Breast epithelium (tissue), 4 donors: ENCODE data around the gene ZNF441. TPM values are rescaled to one million over a fixed set of nuclear protein-coding genes. Genes with fewer than 3 reads are reported as not detected.

Experiments
- DNase-seq, 2 donors: peaks; one replicate each; pipeline ENCODE4 v3.0.0-alpha.2; 2019; ENCODE audit warnings: low spot score in 2 of 2
- H3K27ac ChIP-seq, 2 donors: fragments of 200-600 bp; sonication (generic) in 1 of 2; one replicate each; pipeline ENCODE4 v1.5.1; 2016 to 2019; ENCODE audit warnings: mild to moderate bottlenecking in 1 of 2
- H3K27me3 ChIP-seq, 2 donors: fragments of 200-600 bp; sonication (generic) in 1 of 2; one replicate each; pipeline versions ENCODE4 v1.5.1 to v1.6.0; 2017 to 2019; ENCODE audit warnings: control low read depth in 1 of 2, mild to moderate bottlenecking in 1 of 2
- H3K36me3 ChIP-seq: fragments of 200-600 bp; one replicate; pipeline ENCODE4 v1.5.1; 2019
- H3K4me1 ChIP-seq, 2 donors: fragments of 200-600 bp; sonication (generic); one replicate each; pipeline ENCODE4 v1.5.1; 2016 to 2019; ENCODE audit warnings: control low read depth in 1 of 2
- H3K4me3 ChIP-seq, 3 donors: fragments of 200-600 bp; sonication (generic); 1 replicate in 2 of 3; 2 replicates in 1 of 3; pipeline ENCODE4 v1.5.1; 2016 to 2019; ENCODE audit warnings: mild to moderate bottlenecking in 3 of 3, moderate library complexity in 2 of 3
- H3K9me3 ChIP-seq, 2 donors: fragments of 200-600 bp; sonication (generic) in 1 of 2; one replicate each; pipeline ENCODE4 v1.5.1; 2016 to 2019; ENCODE audit warnings: control low read depth in 1 of 2
- CTCF ChIP-seq, 3 donors: fragments of 450-650 bp; IDR thresholded peaks; one replicate each; pipeline ENCODE4 v1.5.1; 2016 to 2017; ENCODE audit warnings: antibody characterized with exemption in 3 of 3, mild to moderate bottlenecking in 3 of 3, moderate library complexity in 3 of 3
- POLR2A ChIP-seq: fragments of 450-650 bp; IDR thresholded peaks from one replicate; pipeline ENCODE4 v1.6.1; 2016; ENCODE audit warnings: antibody characterized with exemption, mild to moderate bottlenecking, moderate library complexity
- POLR2AphosphoS5 ChIP-seq, 3 donors: sonication (generic); formaldehyde crosslinking; IDR thresholded peaks; one replicate each; pipeline ENCODE4 v1.6.1; 2017; ENCODE audit warnings: antibody characterized with exemption in 3 of 3
- intact Hi-C: fragments of 100-400 bp; cut with DNase I; formaldehyde crosslinking; loops from one replicate; pipeline ENCODE4 v1.15.1; 2023; ENCODE audit warnings: low total_unique reads
- total RNA-seq, 3 donors: library from RNA; depleted of rRNA; stranded (reverse); fragments of >200 nt; gene quantifications; one replicate each; pipeline ENCODE4 v1.1.0, GENCODE V29; 2016

ZNF441 gene
- total RNA-seq, 3 donors from 2014 or later: 7.7 to 17.6 (median 10.2) TPM

GRCh38 chr19:11780431-11781020 lies 13.7 kb downstream of the ZNF441 start:
- Histone ChIP-seq H3K4me1 (no peaks in the 10 kb centered on the region), H3K9me3 (peaks cover 82 to 87% of the 10 kb centered on the region in 2 donors), H3K27ac (no peak overlapping the region), H3K36me3 (peaks cover 28% of the 10 kb centered on the region), H3K27me3 (no peaks in the 10 kb centered on the region), H3K4me3 (peak overlapping the region in 1 of 3 donors; percentile 0)
- no peak for DNase-seq
- intact Hi-C loops: no loop called here
- TF ChIP-seq CTCF (IDR thresholded peaks at IDR 0.05) (no peak), POLR2A (no peak), POLR2AphosphoS5 (IDR thresholded peaks at IDR 0.05) (no peak)

GRCh38 chr19:11781295-11782057 lies 14.7 kb downstream of the ZNF441 start:
- intact Hi-C loops: no loop called here
- Histone ChIP-seq H3K4me1 (no peaks in the 10 kb centered on the region), H3K27me3 (no peaks in the 10 kb centered on the region), H3K27ac (no peak overlapping the region), H3K36me3 (peaks cover 28% of the 10 kb centered on the region), H3K9me3 (peaks cover 81 to 88% of the 10 kb centered on the region in 2 donors), H3K4me3 (peak overlapping the region in 1 of 3 donors; percentile 0)
- no peak for TF ChIP-seq CTCF (IDR thresholded peaks at IDR 0.05)
- no peak for TF ChIP-seq POLR2A
- TF ChIP-seq POLR2AphosphoS5 (IDR thresholded peaks at IDR 0.05): no peak
- DNase-seq: no peak

- no peak for DNase-seq
- H3K4me1 ChIP-seq: no peaks in the 10 kb centered on the region
- H3K9me3 ChIP-seq: peaks cover 88 to 92% of the 10 kb centered on the region in 2 donors
- H3K27me3 ChIP-seq: no peaks in the 10 kb centered on the region
- no peak overlapping the region for H3K27ac ChIP-seq
- no peak overlapping the region for H3K4me3 ChIP-seq
- H3K36me3 ChIP-seq: peaks cover 24% of the 10 kb centered on the region
- TF ChIP-seq CTCF (IDR thresholded peaks at IDR 0.05) (no peak), POLR2AphosphoS5 (IDR thresholded peaks at IDR 0.05) (no peak), POLR2A (no peak)
- intact Hi-C loops: no loop called here
Observed at GRCh38 chr19:11783767-11784166, 17.0 kb downstream of the ZNF441 start.

GRCh38 chr19:11784356-11784755 lies 17.6 kb downstream of the ZNF441 start:
- no peaks in the 10 kb centered on the region for H3K4me1 ChIP-seq
- DNase-seq: no peak
- H3K9me3 ChIP-seq: peaks cover 86 to 94% of the 10 kb centered on the region in 2 donors
- peaks cover 19% of the 10 kb centered on the region for H3K36me3 ChIP-seq
- TF ChIP-seq POLR2AphosphoS5 (IDR thresholded peaks at IDR 0.05) (no peak), POLR2A (no peak), CTCF (IDR thresholded peaks at IDR 0.05) (no peak)
- no peak overlapping the region for H3K27ac ChIP-seq
- intact Hi-C loops: no loop called here
- no peak overlapping the region for H3K4me3 ChIP-seq
- no peaks in the 10 kb centered on the region for H3K27me3 ChIP-seq

GRCh38 chr19:11787536-11787935 lies 20.7 kb downstream of the ZNF441 start:
- peaks cover 67 to 76% of the 10 kb centered on the region in 2 donors for H3K9me3 ChIP-seq
- intact Hi-C loops: no loop called here

More at GRCh38 chr19:11787536-11787935, 20.7 kb downstream of the ZNF441 start:
- H3K27ac ChIP-seq: no peak overlapping the region
- H3K36me3 ChIP-seq: no peaks in the 10 kb centered on the region
- H3K4me1 ChIP-seq: no peaks in the 10 kb centered on the region
- TF ChIP-seq POLR2A (no peak), CTCF (IDR thresholded peaks at IDR 0.05) (no peak), POLR2AphosphoS5 (IDR thresholded peaks at IDR 0.05) (no peak)
- no peaks in the 10 kb centered on the region for H3K27me3 ChIP-seq
- no peak overlapping the region for H3K4me3 ChIP-seq
- no peak for DNase-seq
